Mammary epithelial cell (primary cell): ENCODE results near the gene GAST.

ENCODE experiments used
- EZH2 ChIP-seq: IDR thresholded peaks from 2 replicates; pipeline ENCODE4 v1.6.1; 2012; ENCODE audit warnings: low read length, inconsistent platforms, borderline replicate concordance
- TF ChIP-seq, protein P1 (sequence below), 2 donors: IDR thresholded peaks in 1 of 2; conservative IDR thresholded peaks in 1 of 2; 2 replicates each; pipeline ENCODE4 v1.5.1; 2011 to 2012; ENCODE audit warnings: inconsistent platforms in 2 of 2, low read length in 2 of 2, mild to moderate bottlenecking in 2 of 2, control low read depth in 1 of 2, low read depth in 1 of 2; ENCODE audit not compliant: insufficient read depth in 1 of 2; ENCODE audit errors: extremely low read depth in 1 of 2

GRCh38 chr17:41684035-41684434 lies 28.1 kb upstream of the GAST start:
- TF ChIP-seq, protein P1, sequence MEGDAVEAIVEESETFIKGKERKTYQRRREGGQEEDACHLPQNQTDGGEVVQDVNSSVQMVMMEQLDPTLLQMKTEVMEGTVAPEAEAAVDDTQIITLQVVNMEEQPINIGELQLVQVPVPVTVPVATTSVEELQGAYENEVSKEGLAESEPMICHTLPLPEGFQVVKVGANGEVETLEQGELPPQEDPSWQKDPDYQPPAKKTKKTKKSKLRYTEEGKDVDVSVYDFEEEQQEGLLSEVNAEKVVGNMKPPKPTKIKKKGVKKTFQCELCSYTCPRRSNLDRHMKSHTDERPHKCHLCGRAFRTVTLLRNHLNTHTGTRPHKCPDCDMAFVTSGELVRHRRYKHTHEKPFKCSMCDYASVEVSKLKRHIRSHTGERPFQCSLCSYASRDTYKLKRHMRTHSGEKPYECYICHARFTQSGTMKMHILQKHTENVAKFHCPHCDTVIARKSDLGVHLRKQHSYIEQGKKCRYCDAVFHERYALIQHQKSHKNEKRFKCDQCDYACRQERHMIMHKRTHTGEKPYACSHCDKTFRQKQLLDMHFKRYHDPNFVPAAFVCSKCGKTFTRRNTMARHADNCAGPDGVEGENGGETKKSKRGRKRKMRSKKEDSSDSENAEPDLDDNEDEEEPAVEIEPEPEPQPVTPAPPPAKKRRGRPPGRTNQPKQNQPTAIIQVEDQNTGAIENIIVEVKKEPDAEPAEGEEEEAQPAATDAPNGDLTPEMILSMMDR (conservative IDR thresholded peaks at IDR 0.05 in 1 of 2, IDR thresholded peaks at IDR 0.05 in 1 of 2; ENCODE audit: extremely low read depth in 1 of 2, insufficient read depth in 1 of 2, low read depth in 1 of 2, low read length in 2 of 2): no peak
- TF ChIP-seq EZH2: no peak
